HG03521 (cell line): ENCODE results near the gene AFAP1.

Source experiments
- ATAC-seq: cut with Tn5 transposase; IDR thresholded peaks from one replicate; pipeline ENCODE4 v1.9.1; 2021; ENCODE audit warnings: mild to moderate bottlenecking, moderate library complexity; ENCODE audit not compliant: unreplicated experiment

The AFAP1 gene

GRCh38 chr4:7826909-7827306 is 112.8 kb downstream of the AFAP1 start:
- ATAC-seq: no peak

- no peak for ATAC-seq
These were observed 113.3 kb downstream of the AFAP1 start for GRCh38 chr4:7826176-7826908.

- no peak for ATAC-seq
These were observed 115.4 kb downstream of the AFAP1 start for GRCh38 chr4:7824218-7824617.

GRCh38 chr4:7823416-7823824 is 116.2 kb downstream of the AFAP1 start:
- ATAC-seq: no peak

- ATAC-seq: no peak
These were observed 116.8 kb downstream of the AFAP1 start for GRCh38 chr4:7822877-7823276.

GRCh38 chr4:7822137-7822505 is 117.5 kb downstream of the AFAP1 start:
- no peak for ATAC-seq

GRCh38 chr4:7821245-7822136 is 118.2 kb downstream of the AFAP1 start:
- no peak for ATAC-seq

- ATAC-seq: no peak
These were observed 119.4 kb downstream of the AFAP1 start for GRCh38 chr4:7820031-7820818.

GRCh38 chr4:7819446-7819845 is 120.2 kb downstream of the AFAP1 start:
- ATAC-seq: no peak

GRCh38 chr4:7818399-7818911 is 121.2 kb downstream of the AFAP1 start:
- ATAC-seq: no peak

- no peak for ATAC-seq
These were observed 121.7 kb downstream of the AFAP1 start for GRCh38 chr4:7817877-7818398.

GRCh38 chr4:7816771-7817170 is 122.9 kb downstream of the AFAP1 start:
- ATAC-seq: no peak

- no peak for ATAC-seq
These were observed 123.7 kb downstream of the AFAP1 start for GRCh38 chr4:7815981-7816380.

- ATAC-seq: no peak
These were observed 124.1 kb downstream of the AFAP1 start for GRCh38 chr4:7815562-7815961.

GRCh38 chr4:7814451-7814850 is 125.2 kb downstream of the AFAP1 start:
- ATAC-seq: no peak

- ATAC-seq: no peak
These were observed 126.0 kb downstream of the AFAP1 start for GRCh38 chr4:7813674-7814073.

GRCh38 chr4:7812921-7813320 is 126.7 kb downstream of the AFAP1 start:
- ATAC-seq: no peak

GRCh38 chr4:7812231-7812857 is 127.3 kb downstream of the AFAP1 start:
- no peak for ATAC-seq

GRCh38 chr4:7811536-7812191 is 128.0 kb downstream of the AFAP1 start:
- ATAC-seq: no peak
